ENCODE data around the gene KCNIP1.

The KCNIP1 gene

DNA sequence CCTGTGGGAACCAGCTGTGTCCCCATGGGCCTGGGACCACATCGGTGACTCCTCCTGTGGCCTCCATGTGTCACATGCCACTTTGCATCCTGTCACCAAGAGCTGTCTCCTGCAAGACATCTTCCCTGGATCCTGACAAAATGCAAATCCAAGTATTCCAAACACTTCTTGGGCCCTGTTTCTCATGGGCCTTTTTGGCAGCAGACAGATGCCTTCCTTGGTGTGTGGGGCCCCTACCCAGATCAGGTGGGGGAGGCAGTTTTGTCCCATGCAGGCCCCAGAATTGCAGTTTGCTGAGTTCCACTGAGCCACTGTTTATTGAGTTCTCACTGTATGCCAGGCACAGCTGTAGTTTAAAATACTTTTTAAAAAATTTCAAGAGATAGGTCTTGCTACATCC, 217.2 kb downstream of the KCNIP1 start:
- Mint-ChIP-seq H3K4me1 (ENCODE audit: low read depth in 2 of 2) (no peaks in the 10 kb centered on the region), H3K9me3 (no peaks in the 10 kb centered on the region), H3K27ac (no peak overlapping the region), H3K36me3 (ENCODE audit: insufficient read depth) (no peaks in the 10 kb centered on the region), H3K4me3 (no peak overlapping the region), H3K27me3 (peaks cover 20 to 59% of the 10 kb centered on the region in 2 donors)
- DNase-seq (no peak), ATAC-seq (replicated peaks) (no peak)

DNA sequence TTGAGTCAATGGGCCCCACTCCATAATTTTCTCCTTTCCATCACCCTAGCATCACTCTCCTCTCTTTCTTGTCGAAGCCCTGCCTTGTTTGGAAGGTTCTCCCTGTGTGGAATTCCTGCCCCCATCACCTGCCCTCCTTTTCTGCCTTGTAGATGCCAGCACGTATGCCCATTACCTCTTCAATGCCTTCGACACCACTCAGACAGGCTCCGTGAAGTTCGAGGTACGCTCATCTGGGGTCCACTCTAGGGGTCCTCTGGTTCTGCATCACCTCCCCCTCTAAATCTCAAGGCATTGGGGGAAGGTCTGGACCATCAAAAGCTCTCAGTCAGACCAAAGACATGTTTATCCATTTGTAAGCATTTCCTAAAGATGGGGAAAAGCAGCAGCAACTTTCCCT, 217.9 kb downstream of the KCNIP1 start:
- Mint-ChIP-seq H3K36me3 (ENCODE audit: insufficient read depth) (no peaks in the 10 kb centered on the region), H3K27me3 (peaks cover 20 to 59% of the 10 kb centered on the region in 2 donors), H3K27ac (no peak overlapping the region), H3K4me1 (ENCODE audit: low read depth in 2 of 2) (no peaks in the 10 kb centered on the region), H3K4me3 (no peak overlapping the region), H3K9me3 (no peaks in the 10 kb centered on the region)
- ATAC-seq (replicated peaks) (no peak), DNase-seq (no peak)

DNA sequence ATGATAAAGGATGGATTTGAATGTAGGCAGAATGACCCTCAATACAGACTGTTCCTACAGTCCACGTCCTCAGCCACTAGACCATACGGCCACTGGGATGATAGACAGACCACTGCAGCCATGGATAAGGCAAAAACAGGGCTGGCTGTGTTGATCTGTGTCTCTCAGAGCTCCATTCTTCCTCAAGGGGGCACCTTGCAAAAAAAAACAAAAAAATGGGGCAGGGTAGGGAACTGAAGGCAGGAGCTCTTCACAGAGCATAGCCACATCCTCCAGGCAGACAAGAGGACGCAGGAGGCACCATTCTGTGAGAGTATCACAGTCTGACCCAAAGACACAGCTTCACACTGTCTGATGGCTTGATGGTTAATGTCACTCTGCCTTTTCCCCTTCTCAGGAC, 218.5 kb downstream of the KCNIP1 start:
- Mint-ChIP-seq H3K27ac (no peak overlapping the region), H3K4me3 (no peak overlapping the region), H3K36me3 (ENCODE audit: insufficient read depth) (no peaks in the 10 kb centered on the region), H3K9me3 (no peaks in the 10 kb centered on the region), H3K4me1 (ENCODE audit: low read depth in 2 of 2) (no peaks in the 10 kb centered on the region), H3K27me3 (peaks cover 20 to 65% of the 10 kb centered on the region in 2 donors)
- ATAC-seq (replicated peaks) (no peak), DNase-seq (no peak)

DNA sequence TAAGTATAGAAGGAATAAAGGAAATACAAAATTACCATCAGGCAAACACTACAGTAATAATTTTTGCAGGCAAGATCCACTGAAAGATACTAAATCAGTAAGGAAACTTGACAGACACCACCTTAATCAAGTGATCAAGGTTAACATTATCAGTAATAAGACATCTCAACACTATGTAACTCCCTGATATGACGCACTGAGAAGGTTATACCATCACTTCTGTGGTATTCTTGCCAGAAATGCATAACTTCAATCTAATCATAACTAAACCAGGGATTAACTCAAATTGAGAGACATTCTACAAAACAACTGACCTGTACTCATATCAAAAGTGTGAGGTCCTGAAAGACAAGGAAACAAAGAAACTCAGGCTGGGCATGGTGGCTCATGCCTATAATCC, 227.2 kb downstream of the KCNIP1 start:
- H3K27ac Mint-ChIP-seq: no peak overlapping the region
- ATAC-seq (replicated peaks) (no peak), DNase-seq (no peak)
- peaks cover 0 to 16% of the 10 kb centered on the region in 2 donors for H3K9me3 Mint-ChIP-seq
- H3K4me3 Mint-ChIP-seq: no peak overlapping the region
- H3K27me3 Mint-ChIP-seq: peaks cover 5 to 36% of the 10 kb centered on the region in 2 donors
- no peaks in the 10 kb centered on the region for H3K36me3 Mint-ChIP-seq (ENCODE audit: insufficient read depth)
- no peaks in the 10 kb centered on the region for H3K4me1 Mint-ChIP-seq (ENCODE audit: low read depth in 2 of 2)

DNA sequence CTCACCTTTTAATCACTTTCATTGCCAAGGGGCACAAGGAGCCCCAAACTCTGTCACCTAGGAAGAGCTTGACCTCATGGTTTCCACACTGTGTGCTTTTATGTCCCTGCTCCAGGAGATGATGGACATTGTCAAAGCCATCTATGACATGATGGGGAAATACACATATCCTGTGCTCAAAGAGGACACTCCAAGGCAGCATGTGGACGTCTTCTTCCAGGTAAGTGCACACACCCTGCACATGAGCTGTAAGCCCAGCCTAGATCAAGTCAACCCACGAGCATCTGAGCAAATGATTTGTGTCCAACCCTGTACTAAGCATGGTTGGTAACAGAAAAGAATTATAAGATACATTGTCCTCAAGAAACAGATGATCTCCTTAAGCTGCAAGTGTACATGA, 228.9 kb downstream of the KCNIP1 start:
- Mint-ChIP-seq H3K4me3 (no peak overlapping the region), H3K27ac (no peak overlapping the region), H3K27me3 (peaks cover 9 to 41% of the 10 kb centered on the region in 2 donors), H3K9me3 (peaks cover 0 to 22% of the 10 kb centered on the region in 2 donors), H3K4me1 (ENCODE audit: low read depth in 2 of 2) (no peaks in the 10 kb centered on the region), H3K36me3 (ENCODE audit: insufficient read depth) (no peaks in the 10 kb centered on the region)
- DNase-seq (no peak), ATAC-seq (replicated peaks) (no peak)

DNA sequence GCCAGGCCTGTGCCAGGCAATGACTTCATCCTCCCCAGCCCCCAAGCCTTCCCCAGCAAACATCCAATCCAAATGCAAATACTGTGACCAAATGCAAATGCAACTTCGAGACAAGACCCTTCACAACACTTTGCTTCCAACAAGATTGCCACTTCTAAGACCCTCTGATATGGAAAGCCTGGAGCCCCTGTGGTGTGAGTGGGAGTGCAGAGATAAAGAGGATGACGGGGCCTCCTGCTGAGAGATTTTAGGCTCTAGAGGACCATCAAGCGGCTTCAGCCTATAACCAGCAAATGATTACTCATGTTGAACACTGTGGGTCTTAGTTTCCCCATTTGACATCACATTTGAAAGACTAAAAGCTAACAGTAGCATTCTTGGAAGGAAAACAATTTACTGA, 233.1 kb downstream of the KCNIP1 start:
- ATAC-seq (replicated peaks): no peak
- no peaks in the 10 kb centered on the region for H3K4me1 Mint-ChIP-seq (ENCODE audit: low read depth in 2 of 2)
- DNase-seq: no peak
- no peaks in the 10 kb centered on the region for H3K36me3 Mint-ChIP-seq (ENCODE audit: insufficient read depth)
- no peak overlapping the region for H3K4me3 Mint-ChIP-seq
- H3K27ac Mint-ChIP-seq: no peak overlapping the region
- H3K27me3 Mint-ChIP-seq: peaks cover 10 to 56% of the 10 kb centered on the region in 2 donors
- H3K9me3 Mint-ChIP-seq: peaks cover 0 to 22% of the 10 kb centered on the region in 2 donors

DNA sequence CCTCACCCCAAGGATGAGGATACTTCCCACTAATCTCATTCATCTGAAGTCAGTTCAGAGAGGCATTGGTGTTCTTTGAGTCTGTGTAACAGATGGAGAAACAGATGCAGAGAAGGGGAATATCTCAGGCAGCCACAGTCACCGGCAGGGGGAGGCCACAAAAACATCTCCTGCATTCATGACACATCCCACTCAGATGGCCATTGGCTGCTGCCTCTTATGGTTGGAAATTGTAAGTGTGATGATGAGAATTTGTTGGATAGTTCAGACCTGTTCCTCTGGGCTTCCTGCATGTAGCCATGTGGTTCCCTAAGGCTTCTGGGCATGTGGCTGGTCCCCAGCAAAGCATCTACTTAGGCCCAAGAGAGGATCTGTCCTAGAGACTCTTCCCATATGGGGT, 233.8 kb downstream of the KCNIP1 start:
- Mint-ChIP-seq H3K27me3 (peaks cover 16 to 54% of the 10 kb centered on the region in 2 donors), H3K4me3 (no peak overlapping the region), H3K9me3 (peaks cover 0 to 21% of the 10 kb centered on the region in 2 donors), H3K27ac (no peak overlapping the region), H3K36me3 (ENCODE audit: insufficient read depth) (no peaks in the 10 kb centered on the region), H3K4me1 (ENCODE audit: low read depth in 2 of 2) (no peaks in the 10 kb centered on the region)
- no peak for ATAC-seq (replicated peaks)
- DNase-seq: no peak

DNA sequence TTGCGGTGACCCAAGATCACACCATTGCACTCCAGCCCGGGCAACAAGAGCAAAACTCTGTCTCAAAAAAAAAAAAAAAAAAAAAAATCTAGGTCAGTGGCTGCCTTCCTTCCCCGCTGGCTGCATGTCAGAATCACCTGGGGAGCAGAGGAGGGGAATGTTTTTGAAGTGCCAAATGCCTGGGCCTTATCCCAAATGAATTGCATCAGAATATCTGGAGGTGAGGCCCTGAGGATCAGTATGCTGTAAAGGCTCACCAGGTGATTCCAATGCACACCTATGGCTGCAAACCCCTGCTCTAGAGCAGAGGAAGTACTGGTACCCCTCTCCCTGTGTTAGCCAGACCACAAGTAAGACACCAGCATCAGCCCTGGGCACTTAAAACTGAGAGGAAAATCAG, 235.0 kb downstream of the KCNIP1 start:
- Mint-ChIP-seq H3K27me3 (peaks cover 25 to 52% of the 10 kb centered on the region in 2 donors), H3K27ac (no peak overlapping the region), H3K9me3 (peaks cover 0 to 11% of the 10 kb centered on the region in 2 donors), H3K4me3 (no peak overlapping the region), H3K4me1 (ENCODE audit: low read depth in 2 of 2) (no peaks in the 10 kb centered on the region), H3K36me3 (ENCODE audit: insufficient read depth) (no peaks in the 10 kb centered on the region)
- no peak for ATAC-seq (replicated peaks)
- no peak for DNase-seq

DNA sequence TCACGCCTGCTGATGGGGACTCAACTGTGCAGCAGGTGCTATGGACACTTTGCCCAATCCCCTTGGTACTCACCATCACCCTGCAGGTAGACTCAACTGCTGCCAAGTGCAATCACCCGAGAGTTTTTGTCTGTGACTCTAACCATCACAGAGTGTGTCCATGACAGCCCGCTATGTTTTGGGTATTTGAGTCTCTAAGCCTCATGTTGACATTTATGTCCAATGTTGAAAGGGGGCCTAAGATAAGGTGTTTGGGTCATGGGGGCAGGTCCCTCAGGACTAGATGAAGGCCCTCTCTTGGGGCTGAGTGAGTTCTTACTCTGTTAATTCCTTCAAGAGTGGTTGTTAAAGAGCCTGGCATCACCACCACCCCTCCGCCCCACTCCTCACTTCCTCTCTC, 235.6 kb downstream of the KCNIP1 start:
- ATAC-seq (replicated peaks) (no peak), DNase-seq (no peak)
- H3K27ac Mint-ChIP-seq: no peak overlapping the region
- no peaks in the 10 kb centered on the region for H3K36me3 Mint-ChIP-seq (ENCODE audit: insufficient read depth)
- H3K4me3 Mint-ChIP-seq: no peak overlapping the region
- H3K9me3 Mint-ChIP-seq: peaks cover 0 to 11% of the 10 kb centered on the region in 2 donors
- H3K27me3 Mint-ChIP-seq: peaks cover 30 to 57% of the 10 kb centered on the region in 2 donors
- peaks cover 0 to 2% of the 10 kb centered on the region in 2 donors for H3K4me1 Mint-ChIP-seq (ENCODE audit: low read depth in 2 of 2)

DNA sequence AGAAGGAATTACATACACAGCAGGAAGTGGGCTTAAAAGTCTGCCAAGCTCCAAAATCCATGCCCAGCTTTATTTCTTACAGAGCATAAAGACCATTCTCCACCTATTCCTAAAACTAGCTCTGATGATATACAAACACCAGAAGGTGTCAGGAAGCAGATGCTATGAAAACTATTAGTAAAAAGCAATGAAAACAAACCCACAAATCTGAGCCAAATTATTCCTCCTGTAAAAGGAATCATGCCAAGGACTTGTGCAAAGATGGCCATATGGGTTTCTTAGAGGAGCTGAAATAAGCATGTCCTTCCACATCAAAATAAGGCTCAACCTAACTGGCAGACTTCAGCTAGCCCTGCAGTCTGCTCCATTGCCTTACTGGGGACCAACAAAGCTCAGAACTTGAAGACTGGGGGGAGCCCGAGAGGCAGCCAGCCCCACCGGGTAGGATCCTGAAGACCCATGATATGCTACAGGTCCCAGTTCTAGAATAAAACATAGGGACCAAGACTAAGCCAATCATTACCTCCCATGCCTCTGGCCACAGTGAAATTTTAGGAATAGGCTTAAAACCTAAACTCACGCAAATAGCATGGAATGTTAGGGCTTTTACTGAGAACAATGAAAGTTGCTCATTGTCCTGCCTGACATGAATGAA, 236.9 kb downstream of the KCNIP1 start:
- H3K9me3 Mint-ChIP-seq: peaks cover 0 to 11% of the 10 kb centered on the region in 2 donors
- H3K27me3 Mint-ChIP-seq: peaks cover 30 to 53% of the 10 kb centered on the region in 2 donors
- H3K4me3 Mint-ChIP-seq: no peak overlapping the region
- H3K4me1 Mint-ChIP-seq (ENCODE audit: low read depth in 2 of 2): peaks cover 0 to 2% of the 10 kb centered on the region in 2 donors
- ATAC-seq (replicated peaks) (no peak), DNase-seq (no peak)
- no peaks in the 10 kb centered on the region for H3K36me3 Mint-ChIP-seq (ENCODE audit: insufficient read depth)
- no peak overlapping the region for H3K27ac Mint-ChIP-seq

DNA sequence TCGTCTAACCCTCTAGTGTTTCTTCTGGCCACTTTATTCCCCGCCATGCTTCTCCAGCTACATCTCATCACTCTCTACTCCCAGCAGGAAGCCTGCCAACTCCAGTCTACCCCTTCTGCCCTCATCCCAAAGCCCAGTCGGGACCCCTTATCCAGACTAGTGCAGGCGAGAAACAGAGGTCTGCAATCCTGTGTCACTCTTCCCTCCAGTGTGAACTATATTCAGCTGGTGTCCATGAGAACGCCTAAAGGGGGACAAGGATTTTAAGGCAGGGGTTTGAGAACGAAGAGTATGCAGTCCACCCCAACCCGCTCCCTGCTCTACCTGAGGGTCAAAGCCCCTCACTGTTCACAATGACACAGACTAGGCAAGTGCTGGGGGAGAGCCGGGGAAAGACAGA, 238.0 kb downstream of the KCNIP1 start:
- no peak for DNase-seq
- H3K9me3 Mint-ChIP-seq: no peaks in the 10 kb centered on the region
- peaks cover 29 to 53% of the 10 kb centered on the region in 2 donors for H3K27me3 Mint-ChIP-seq
- H3K27ac Mint-ChIP-seq: no peak overlapping the region
- H3K36me3 Mint-ChIP-seq (ENCODE audit: insufficient read depth): no peaks in the 10 kb centered on the region
- no peak for ATAC-seq (replicated peaks)
- peaks cover 0 to 2% of the 10 kb centered on the region in 2 donors for H3K4me1 Mint-ChIP-seq (ENCODE audit: low read depth in 2 of 2)
- H3K4me3 Mint-ChIP-seq: no peak overlapping the region

DNA sequence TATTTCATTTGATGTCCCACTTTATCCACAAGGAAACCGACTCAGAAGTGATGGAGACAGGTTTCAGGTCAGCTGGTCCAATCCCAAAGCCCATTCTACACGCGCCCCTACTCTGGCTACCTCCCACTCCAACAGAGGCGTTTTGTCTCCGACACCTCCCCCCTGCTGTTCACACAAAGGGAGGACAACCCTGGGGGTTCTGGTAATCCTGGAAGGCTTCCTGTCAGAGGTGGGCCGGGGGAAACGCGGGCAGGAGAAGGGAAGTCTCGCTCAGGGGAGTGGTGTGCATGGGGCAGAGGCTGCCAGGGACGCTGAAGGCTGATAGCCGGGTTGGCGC, 240.0 kb downstream of the KCNIP1 start:
- H3K4me3 Mint-ChIP-seq: no peak overlapping the region
- H3K4me1 Mint-ChIP-seq (ENCODE audit: low read depth in 2 of 2): peaks cover 0 to 2% of the 10 kb centered on the region in 2 donors
- DNase-seq (no peak), ATAC-seq (replicated peaks) (no peak)
- H3K36me3 Mint-ChIP-seq (ENCODE audit: insufficient read depth): no peaks in the 10 kb centered on the region
- H3K27ac Mint-ChIP-seq: peak overlapping the region in 1 of 2 donors; percentile 46
- no peaks in the 10 kb centered on the region for H3K9me3 Mint-ChIP-seq
- H3K27me3 Mint-ChIP-seq: peaks cover 44 to 68% of the 10 kb centered on the region in 2 donors

DNA sequence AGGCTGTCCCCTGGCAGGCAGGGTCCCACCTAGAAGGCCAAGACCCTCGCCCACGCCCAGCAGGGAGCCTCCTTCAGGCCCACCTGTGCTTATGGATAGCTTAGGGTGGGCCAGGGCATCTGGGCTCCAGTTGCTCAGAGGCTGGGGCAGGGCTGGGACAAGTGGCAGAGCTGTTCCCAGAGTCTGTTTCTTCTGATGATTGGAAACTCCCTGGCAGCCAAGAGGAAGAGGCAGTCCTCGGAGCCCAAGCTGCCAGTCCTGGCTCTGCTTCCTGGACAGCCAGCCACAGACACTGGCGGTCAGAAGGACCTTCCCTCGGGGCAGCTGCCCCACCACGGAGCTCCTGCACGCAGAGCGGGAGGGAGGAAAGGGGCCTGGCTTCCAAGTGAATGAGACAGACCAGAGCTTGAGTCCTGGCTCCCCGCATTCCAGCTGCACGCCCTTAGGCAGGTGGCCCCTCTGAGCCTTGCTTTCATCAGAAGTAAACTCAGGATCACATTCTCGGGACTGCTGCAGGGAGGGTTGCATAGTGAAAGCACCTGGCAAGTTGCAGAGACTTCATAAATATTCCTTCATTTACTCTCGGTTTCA, 241.8 kb downstream of the KCNIP1 start:
- DNase-seq (no peak), ATAC-seq (replicated peaks) (no peak)

More for the DNA sequence above, 241.8 kb downstream of the KCNIP1 start:
- Mint-ChIP-seq H3K4me1 (ENCODE audit: low read depth in 2 of 2) (peaks cover 0 to 2% of the 10 kb centered on the region in 2 donors), H3K36me3 (ENCODE audit: insufficient read depth) (no peaks in the 10 kb centered on the region), H3K4me3 (no peak overlapping the region), H3K27me3 (peaks cover 60 to 76% of the 10 kb centered on the region in 2 donors), H3K27ac (no peak overlapping the region), H3K9me3 (no peaks in the 10 kb centered on the region)
